Osteocyte (in vitro differentiated cells): Measurements from ENCODE around the gene MCAM. TPM values are rescaled to one million over a fixed set of nuclear protein-coding genes. Genes with fewer than 3 reads are reported as not detected.

Experiments
- DNase-seq: peaks from one replicate; pipeline ENCODE4 v3.0.0; 2021; ENCODE audit warnings: mixed read lengths; ENCODE audit not compliant: unreplicated experiment; ENCODE audit errors: extremely low spot score
- H3K27ac Mint-ChIP-seq: one replicate; pipeline ENCODE4 v1.8.0; 2021; ENCODE audit warnings: mild to moderate bottlenecking, mixed read lengths; ENCODE audit not compliant: unreplicated experiment
- H3K27me3 Mint-ChIP-seq: one replicate; pipeline ENCODE4 v1.8.0; 2021; ENCODE audit warnings: mixed read lengths; ENCODE audit not compliant: unreplicated experiment
- H3K36me3 Mint-ChIP-seq: one replicate; pipeline ENCODE4 v1.8.0; 2021; ENCODE audit warnings: mixed read lengths; ENCODE audit not compliant: unreplicated experiment
- H3K4me1 Mint-ChIP-seq: one replicate; pipeline ENCODE4 v1.8.0; 2021; ENCODE audit warnings: mixed read lengths; ENCODE audit not compliant: unreplicated experiment
- H3K4me3 Mint-ChIP-seq: one replicate; pipeline ENCODE4 v1.8.0; 2021; ENCODE audit warnings: mild to moderate bottlenecking, moderate library complexity, mixed read lengths; ENCODE audit not compliant: unreplicated experiment
- H3K9me3 Mint-ChIP-seq: one replicate; pipeline ENCODE4 v1.8.0; 2021; ENCODE audit warnings: mixed read lengths; ENCODE audit not compliant: unreplicated experiment
- CTCF ChIP-seq: fragments of 200-600 bp; sonication (generic); IDR thresholded peaks from 2 replicates; pipeline ENCODE4 v1.5.0; 2021; ENCODE audit warnings: antibody characterized with exemption, mild to moderate bottlenecking, moderate library complexity
- long read RNA-seq: library from polyadenylated mRNA; unstranded; transcript quantifications from one replicate; pipeline ENCODE4 v2.0.0, GENCODE V29; 2021
- total RNA-seq: library from RNA; stranded (reverse); gene quantifications from 2 replicates; pipeline ENCODE4 v1.2.1, GENCODE V29; 2021

Gene MCAM
- total RNA-seq: 74.8 and 74.9 TPM in 2 replicates
- long read RNA-seq, transcript MCAM-201 (16 exons, 3,313 nt): major isoform, 145 of 202 reads
- long read RNA-seq, partial matches to known transcripts: 24 of 202 reads
- long read RNA-seq, other reads (novel, unspliced or antisense): 32 of 202 reads

- Mint-ChIP-seq H3K27me3 (no peaks in the 10 kb centered on the region), H3K9me3 (no peaks in the 10 kb centered on the region), H3K27ac (peak within 1 kb of the TSS; percentile 74), H3K4me3 (peak within 1 kb of the TSS; percentile 75), H3K36me3 (peaks cover 8% of the 10 kb centered on the region), H3K4me1 (peaks cover 48% of the 10 kb centered on the region)
- no peak for DNase-seq
- TF ChIP-seq CTCF: no peak
These were observed at the start of gene MCAM for GRCh38 chr11:119316729-119317591. MCAM (minus strand) TSS chr11:119317130; CDS start chr11:119317101, 29 bp downstream.

GRCh38 chr11:119365071-119365591 is 48.2 kb upstream of the MCAM start:
- no peak for DNase-seq
- H3K27me3 Mint-ChIP-seq: peaks cover 25% of the 10 kb centered on the region
- no peak for TF ChIP-seq CTCF
- no peaks in the 10 kb centered on the region for H3K9me3 Mint-ChIP-seq
- peak overlapping the region; percentile 65 for H3K4me3 Mint-ChIP-seq
- H3K36me3 Mint-ChIP-seq: no peaks in the 10 kb centered on the region
- no peak overlapping the region for H3K27ac Mint-ChIP-seq
- H3K4me1 Mint-ChIP-seq: peaks cover 39% of the 10 kb centered on the region

GRCh38 chr11:119363851-119364590 is 47.1 kb upstream of the MCAM start:
- Mint-ChIP-seq H3K4me1 (peaks cover 32% of the 10 kb centered on the region), H3K9me3 (no peaks in the 10 kb centered on the region), H3K4me3 (peak overlapping the region; percentile 65), H3K36me3 (no peaks in the 10 kb centered on the region), H3K27ac (no peak overlapping the region), H3K27me3 (peaks cover 25% of the 10 kb centered on the region)
- TF ChIP-seq CTCF: no peak
- DNase-seq: no peak

GRCh38 chr11:119363081-119363850 is 46.3 kb upstream of the MCAM start:
- no peak overlapping the region for H3K27ac Mint-ChIP-seq
- peak overlapping the region; percentile 38 for H3K4me3 Mint-ChIP-seq
- no peak for DNase-seq
- no peaks in the 10 kb centered on the region for H3K36me3 Mint-ChIP-seq
- H3K9me3 Mint-ChIP-seq: no peaks in the 10 kb centered on the region
- peaks cover 25% of the 10 kb centered on the region for H3K27me3 Mint-ChIP-seq
- TF ChIP-seq CTCF: no peak
- peaks cover 29% of the 10 kb centered on the region for H3K4me1 Mint-ChIP-seq
